OCI-LY3 (cell line): Measurements from ENCODE around the gene IL17REL.
A peak's percentile ranks its signal among the peaks of the same experiment; 100 is the strongest.

Experiments used
- H2AFZ ChIP-seq: fragments of 200-600, 300-600 bp; shearing (Covaris generic); 2 replicates; pipeline ENCODE4 v1.6.0; 2014; ENCODE audit warnings: antibody characterized with exemption, low read depth, low read length
- H3K27ac ChIP-seq: fragments of 200-600, 300-600 bp; sonication (generic); 2 replicates; pipeline ENCODE4 v1.5.1; 2014; ENCODE audit warnings: mild to moderate bottlenecking, low read length, moderate library complexity, mixed read lengths
- H3K27me3 ChIP-seq: fragments of 200-600, 300-600 bp; sonication (generic); 2 replicates; pipeline ENCODE4 v1.6.1; 2014; ENCODE audit warnings: low read depth, low read length, mixed read lengths
- H3K36me3 ChIP-seq: fragments of 200-600, 300-600 bp; sonication (generic); replicated peaks from 2 replicates; pipeline ENCODE3; 2014; ENCODE audit warnings: low read depth, low read length, mixed read lengths
- H3K4me1 ChIP-seq: fragments of 300-600, 200-600 bp; sonication (generic); 2 replicates; pipeline ENCODE4 v1.6.1; 2014; ENCODE audit warnings: low read length, mixed read lengths
- H3K4me2 ChIP-seq: fragments of 200-600, 300-600 bp; sonication (generic); 2 replicates; pipeline ENCODE4 v1.6.1; 2014; ENCODE audit warnings: low read length, mixed read lengths
- H3K4me3 ChIP-seq: fragments of 300-600, 200-600 bp; sonication (generic); 2 replicates; pipeline ENCODE4 v1.5.1; 2014; ENCODE audit warnings: antibody characterized with exemption, mild to moderate bottlenecking, low read length, moderate library complexity
- H3K79me2 ChIP-seq: fragments of 300-600, 200-600 bp; shearing (Covaris generic); 2 replicates; pipeline ENCODE4 v1.6.1; 2014; ENCODE audit warnings: mild to moderate bottlenecking, low read length, mixed read lengths
- H3K9ac ChIP-seq: fragments of 300-600, 200-600 bp; shearing (Covaris generic); 2 replicates; pipeline ENCODE4 v1.6.0; 2014; ENCODE audit warnings: mild to moderate bottlenecking, low read length, moderate library complexity
- H3K9me3 ChIP-seq: fragments of 200-600, 300-600 bp; shearing (Covaris generic); 2 replicates; pipeline ENCODE4 v1.6.1; 2014; ENCODE audit warnings: low read length, mixed read lengths; ENCODE audit not compliant: insufficient read depth
- H4K20me1 ChIP-seq: fragments of 200-600, 300-600 bp; sonication (generic); 2 replicates; pipeline ENCODE4 v1.6.1; 2016; ENCODE audit warnings: low read length, mixed read lengths; ENCODE audit not compliant: insufficient read depth
- CTCF ChIP-seq: fragments of 200-600, 300-600 bp; sonication (generic); IDR thresholded peaks from 2 replicates; pipeline ENCODE4 v1.5.1; 2014; ENCODE audit warnings: antibody characterized with exemption, low read length, low read depth
- EZH2phosphoT487 ChIP-seq: fragments of 200-600 bp; shearing (Covaris generic); IDR thresholded peaks from 2 replicates; pipeline ENCODE4 v1.6.1; 2018; ENCODE audit warnings: antibody characterized with exemption, mixed run types, low read depth

The IL17REL gene

DNA sequence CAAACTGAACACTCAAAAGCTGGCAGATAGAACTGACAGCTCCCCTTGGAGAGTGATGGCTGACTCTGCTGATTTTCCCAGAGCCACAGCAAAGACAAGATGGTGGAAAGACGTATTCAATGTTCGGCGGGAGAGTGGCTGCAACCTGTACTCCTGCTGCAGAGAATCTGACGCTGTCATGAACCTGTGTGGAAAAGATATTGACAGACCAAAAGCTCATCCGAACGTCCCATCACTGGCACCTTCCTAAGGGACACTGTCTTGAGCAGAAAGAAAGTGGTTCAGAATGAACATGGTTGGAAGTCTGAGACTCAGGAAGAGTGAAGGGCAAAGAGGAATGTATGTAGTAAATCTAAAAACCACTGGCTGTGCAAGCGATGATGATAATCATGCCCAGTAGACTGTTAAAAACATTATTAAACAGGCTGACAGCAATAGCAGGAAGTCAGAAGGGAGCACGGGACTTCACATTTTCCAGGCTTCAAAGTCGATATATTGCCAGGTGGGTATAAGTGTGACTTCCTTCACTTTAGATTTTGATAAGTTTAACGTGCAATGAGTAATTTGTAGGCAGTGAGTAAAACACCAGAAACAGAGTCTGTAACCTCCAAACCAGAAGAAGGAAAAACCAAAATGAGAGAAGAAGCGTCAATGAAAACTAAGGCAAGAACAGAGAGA lies 6.2 kb upstream of the IL17REL start:
- Histone ChIP-seq H3K4me1 (peaks cover 23% of the 10 kb centered on the region), H4K20me1 (no peaks in the 10 kb centered on the region), H3K9ac (no peak overlapping the region), H3K79me2 (no peaks in the 10 kb centered on the region), H3K9me3 (no peaks in the 10 kb centered on the region), H3K36me3 (no peaks in the 10 kb centered on the region), H2AFZ (no peak overlapping the region), H3K27me3 (no peaks in the 10 kb centered on the region), H3K4me2 (no peak overlapping the region), H3K27ac (no peak overlapping the region), H3K4me3 (no peak overlapping the region)
- no peak for TF ChIP-seq EZH2phosphoT487
- TF ChIP-seq CTCF, result no peak

- Histone ChIP-seq H3K9ac (peak overlapping the region; percentile 55; the same call in 1 of the 2 replicates), H3K4me1 (peaks cover 31% of the 10 kb centered on the region), H3K27me3 (no peaks in the 10 kb centered on the region), H3K4me3 (peak overlapping the region; percentile 70), H3K79me2 (no peaks in the 10 kb centered on the region), H2AFZ (no peak overlapping the region), H3K27ac (peak overlapping the region; percentile 65; the same call in 1 of the 2 replicates), H3K9me3 (no peaks in the 10 kb centered on the region), H3K36me3 (no peaks in the 10 kb centered on the region), H4K20me1 (no peaks in the 10 kb centered on the region), H3K4me2 (peak overlapping the region; percentile 91)
- TF ChIP-seq CTCF, result no peak
- no peak for TF ChIP-seq EZH2phosphoT487
Measured at GRCh38 chr22:50017701-50018224, 5.2 kb upstream of the IL17REL start.

GRCh38 chr22:50016988-50017700 lies 4.6 kb upstream of the IL17REL start:
- peak overlapping the region; percentile 70 for H3K4me3 ChIP-seq
- H3K79me2 ChIP-seq, result no peaks in the 10 kb centered on the region
- H3K4me1 ChIP-seq, result peaks cover 38% of the 10 kb centered on the region
- peak overlapping the region; percentile 55; the same call in 1 of the 2 replicates for H3K9ac ChIP-seq
- TF ChIP-seq EZH2phosphoT487 (no peak), CTCF (no peak)
- H3K27ac ChIP-seq, result peak overlapping the region; percentile 65
- no peaks in the 10 kb centered on the region for H4K20me1 ChIP-seq
- H3K9me3 ChIP-seq, result no peaks in the 10 kb centered on the region
- no peaks in the 10 kb centered on the region for H3K36me3 ChIP-seq
- H3K4me2 ChIP-seq, result peak overlapping the region; percentile 91
- no peaks in the 10 kb centered on the region for H3K27me3 ChIP-seq
- no peak overlapping the region for H2AFZ ChIP-seq

- Histone ChIP-seq H3K4me1 (peaks cover 44% of the 10 kb centered on the region), H3K4me3 (peak overlapping the region; percentile 70), H3K27me3 (no peaks in the 10 kb centered on the region), H3K36me3 (no peaks in the 10 kb centered on the region), H3K27ac (peak overlapping the region; percentile 65), H4K20me1 (no peaks in the 10 kb centered on the region), H3K79me2 (no peaks in the 10 kb centered on the region), H3K4me2 (peak overlapping the region; percentile 91), H3K9me3 (no peaks in the 10 kb centered on the region), H3K9ac (peak overlapping the region; percentile 55; the same call in 1 of the 2 replicates), H2AFZ (no peak overlapping the region)
- TF ChIP-seq CTCF (no peak), EZH2phosphoT487 (no peak)
Measured at GRCh38 chr22:50016308-50016987, 3.9 kb upstream of the IL17REL start.
